Lung microvascular endothelial cell (primary cell): ENCODE data around the gene KIAA0232. TPM values are rescaled to one million over a fixed set of nuclear protein-coding genes. Genes with fewer than 3 reads are reported as not detected.
"Not testable (repeated sequence)": the region's sequence is repeated elsewhere in the genome, so short reads cannot be mapped to it uniquely, and the experiment has no call there.

Experiments
- DNase-seq, 2 donors: peaks; one replicate each; pipeline versions ENCODE4 v3.0.0 to v3.0.0-alpha.2; 2010; ENCODE audit warnings: low read depth in 2 of 2
- total RNA-seq: library from RNA; depleted of rRNA; stranded (reverse); fragments of >200 nt; gene quantifications from 2 replicates; pipeline ENCODE4 v1.2.1, GENCODE V29; 2014

The KIAA0232 gene
- total RNA-seq, 1 donor from 2014 or later: 10.9 TPM

GRCh38 chr4:6881908-6882307 is 99.4 kb downstream of the KIAA0232 start:
- no peak for DNase-seq

- DNase-seq: no peak
These were observed 101.9 kb downstream of the KIAA0232 start for GRCh38 chr4:6884341-6884870.

GRCh38 chr4:6885953-6886557 is 103.5 kb downstream of the KIAA0232 start:
- peak; percentile 47 to 64 for DNase-seq

GRCh38 chr4:6886886-6887285 is 104.4 kb downstream of the KIAA0232 start:
- no peak for DNase-seq

DNA sequence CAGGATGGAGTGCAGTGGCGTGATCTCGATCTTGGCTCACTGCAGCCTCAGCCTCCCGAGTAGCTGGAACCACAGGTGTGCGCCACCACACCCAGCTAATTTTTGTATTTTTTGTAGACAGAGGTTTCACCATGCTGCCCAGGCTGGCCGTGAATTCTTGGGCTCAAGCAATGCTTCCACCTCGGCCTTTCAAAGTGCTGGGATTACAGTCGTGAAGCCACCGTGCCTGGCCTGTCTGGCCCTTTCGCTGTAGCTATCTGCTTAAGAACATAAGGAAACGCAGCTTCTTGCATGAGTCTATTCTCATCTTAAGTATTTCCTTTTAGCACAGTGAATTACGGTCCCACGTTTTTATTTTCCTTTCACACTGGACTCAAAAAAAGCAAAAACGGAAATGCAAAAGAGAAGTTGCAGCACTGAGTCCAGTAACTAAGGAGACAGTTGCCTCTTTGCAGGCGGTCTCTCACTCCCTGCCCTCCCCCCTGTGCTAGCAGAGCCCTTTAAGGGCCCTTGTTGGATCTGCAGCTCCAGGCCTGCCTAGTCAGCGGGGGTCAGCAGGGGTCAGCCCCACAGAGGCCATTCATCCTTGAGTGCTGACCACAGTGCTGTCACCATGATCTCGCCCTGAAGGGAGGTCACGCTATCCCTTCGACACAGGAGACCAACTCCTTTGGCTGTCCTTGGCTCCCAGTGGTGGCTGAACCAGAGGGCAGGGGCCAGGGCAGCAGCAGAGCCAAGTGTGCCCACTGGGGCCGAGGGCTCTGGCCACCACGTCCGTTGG is 105.3 kb downstream of the KIAA0232 start:
- DNase-seq: no peak

GRCh38 chr4:6888506-6889071 is 106.1 kb downstream of the KIAA0232 start:
- no peak for DNase-seq

DNA sequence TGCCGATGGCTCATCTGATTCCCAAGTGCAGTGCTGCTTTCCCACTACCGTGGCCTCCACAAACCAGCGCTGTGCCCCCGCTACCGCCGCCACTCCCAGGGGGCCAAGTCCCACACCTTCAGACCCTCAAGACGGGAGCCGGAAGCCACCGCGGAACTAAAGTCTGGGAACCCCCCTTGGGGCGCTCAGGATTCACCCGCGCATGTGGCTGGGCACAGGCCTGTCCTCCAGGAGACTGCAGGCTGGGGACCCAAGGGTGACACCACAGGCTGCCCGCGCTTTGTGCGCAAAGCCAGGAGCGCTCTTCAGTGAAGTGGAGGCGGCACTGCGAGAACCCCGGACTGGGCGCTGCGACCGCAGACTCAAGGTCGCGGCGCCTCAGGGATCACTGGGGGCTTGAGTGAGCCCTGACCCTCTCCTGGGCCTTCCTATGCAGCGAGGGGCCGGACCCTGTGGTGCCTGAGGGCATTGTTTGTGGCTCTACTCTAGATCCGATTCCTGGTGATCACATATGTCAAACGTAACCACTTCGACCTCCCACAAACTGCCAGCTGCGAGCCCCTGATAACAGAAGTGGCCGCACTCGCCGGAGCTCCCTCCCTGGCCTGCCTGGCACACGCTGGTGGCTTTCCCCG is 106.7 kb downstream of the KIAA0232 start:
- no peak for DNase-seq

DNA sequence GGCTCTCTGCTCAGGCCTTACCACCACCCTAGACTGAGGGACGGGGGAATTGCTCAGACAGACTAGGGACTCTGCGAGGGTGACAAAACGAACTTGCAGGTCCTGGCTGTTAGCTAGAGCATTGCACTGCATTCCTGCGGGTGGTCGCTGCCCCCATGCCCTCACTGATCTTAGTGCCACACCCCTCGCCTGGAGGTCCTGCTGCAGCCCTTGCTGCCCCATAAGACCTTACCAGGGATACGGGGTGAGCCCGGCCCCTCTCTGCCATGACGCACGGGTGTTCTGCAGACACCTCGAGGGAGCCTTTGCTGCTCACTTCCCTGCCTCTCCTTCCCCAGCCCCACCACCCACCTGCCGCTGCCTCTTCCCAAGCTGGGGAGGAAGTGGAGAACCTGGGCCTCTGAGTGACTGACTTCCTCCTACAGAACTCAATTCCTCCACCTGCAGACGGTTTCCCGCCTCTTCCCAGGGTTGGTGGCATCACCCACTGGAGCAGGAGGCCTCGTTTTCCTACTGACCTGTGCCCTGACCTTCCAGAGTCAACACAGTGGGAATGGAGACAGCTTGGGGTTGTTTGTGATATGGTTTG is 107.3 kb downstream of the KIAA0232 start:
- no peak for DNase-seq

GRCh38 chr4:6890358-6890757 is 107.8 kb downstream of the KIAA0232 start:
- no peak for DNase-seq

- not testable (repeated sequence) for DNase-seq
These were observed 108.4 kb downstream of the KIAA0232 start for GRCh38 chr4:6890971-6891370.

- no peak for DNase-seq
These were observed 109.1 kb downstream of the KIAA0232 start for GRCh38 chr4:6891436-6892170.

DNA sequence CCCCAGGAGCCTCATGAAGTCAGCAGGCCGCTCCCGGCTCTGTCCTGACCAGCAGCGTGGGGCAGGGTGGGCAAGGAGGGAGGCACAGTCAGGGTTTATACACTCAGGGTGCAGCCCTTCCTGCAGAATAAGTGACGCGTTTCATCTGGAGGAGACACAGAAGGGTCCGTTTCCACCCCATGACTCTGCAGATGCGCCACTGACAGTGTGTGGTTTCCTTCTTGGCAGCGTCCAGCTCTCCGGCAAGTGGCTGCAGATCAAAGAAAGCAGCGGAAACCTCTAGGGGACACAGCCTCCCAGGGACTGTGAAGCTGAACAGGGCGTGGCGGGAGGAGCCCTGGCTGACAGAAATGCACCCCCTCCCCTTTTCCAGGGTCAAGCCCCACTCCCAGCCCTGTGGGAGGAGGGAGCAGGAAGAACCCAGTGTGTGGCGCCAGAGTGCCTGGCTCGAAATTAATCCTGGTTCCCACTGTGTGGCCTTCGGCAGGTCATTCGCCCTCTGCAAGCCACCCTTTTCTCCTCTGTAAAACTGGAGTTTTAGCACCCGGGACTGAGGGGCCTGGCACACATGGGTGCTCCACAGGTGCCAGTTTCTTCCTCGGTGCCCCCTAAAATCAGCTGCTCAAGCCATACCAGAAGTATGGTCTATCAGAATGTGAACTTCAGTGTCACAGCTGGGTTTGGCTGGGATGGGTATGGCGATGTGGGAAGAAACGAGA is 109.8 kb downstream of the KIAA0232 start:
- DNase-seq: peak in 1 of 2 donors; percentile 51

GRCh38 chr4:6892909-6893202 is 110.3 kb downstream of the KIAA0232 start:
- DNase-seq: no peak

DNA sequence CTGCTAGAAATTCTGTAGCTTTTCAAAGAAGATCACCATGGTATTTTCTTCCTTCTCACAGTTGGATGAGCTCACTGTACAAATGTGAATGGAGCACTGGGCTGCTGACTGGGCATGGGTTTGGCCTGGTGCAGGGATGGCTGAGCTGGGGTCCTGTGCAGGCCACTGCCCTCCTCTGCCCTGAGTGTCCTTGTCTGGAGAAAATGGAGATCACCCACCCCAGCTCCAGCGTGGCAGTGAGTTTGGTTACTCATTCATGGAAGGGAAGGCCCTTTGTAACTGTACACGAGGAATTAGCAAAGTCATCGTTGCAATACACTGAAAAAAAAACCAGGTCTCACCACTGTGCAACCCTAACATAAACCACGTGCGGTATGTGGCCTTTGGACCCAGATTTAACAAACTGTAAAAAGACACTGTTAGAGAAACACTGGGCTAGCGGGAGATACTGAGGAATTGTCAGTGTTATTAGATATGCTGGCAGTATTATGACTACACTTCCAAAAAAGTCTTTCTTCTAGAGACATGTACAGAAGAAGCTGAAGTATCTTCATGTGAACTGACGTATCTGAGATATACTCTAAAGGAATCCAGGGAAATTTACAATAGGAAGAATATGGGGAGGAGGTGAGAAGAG is 111.0 kb downstream of the KIAA0232 start:
- no peak for DNase-seq

DNA sequence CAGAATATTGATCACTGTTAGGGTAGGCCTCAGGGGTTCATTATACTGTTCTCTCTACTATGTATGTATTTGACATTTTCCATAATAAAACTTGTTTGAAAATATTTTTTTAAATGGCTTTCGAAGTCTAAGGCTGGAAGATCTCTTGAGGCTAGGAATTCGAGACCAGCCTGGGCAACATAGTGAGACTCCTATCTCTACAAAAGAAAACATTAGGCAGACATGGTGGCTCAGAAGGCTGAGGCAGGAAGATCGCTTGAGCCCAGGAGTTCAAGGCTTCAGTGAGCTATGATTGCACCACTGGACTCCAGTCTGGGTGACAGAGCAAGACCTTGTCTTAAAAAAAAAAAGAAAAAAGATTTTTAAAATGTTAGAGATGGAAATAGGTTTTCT is 111.6 kb downstream of the KIAA0232 start:
- DNase-seq: no peak

GRCh38 chr4:6894528-6895498 is 112.3 kb downstream of the KIAA0232 start:
- DNase-seq: no peak

DNA sequence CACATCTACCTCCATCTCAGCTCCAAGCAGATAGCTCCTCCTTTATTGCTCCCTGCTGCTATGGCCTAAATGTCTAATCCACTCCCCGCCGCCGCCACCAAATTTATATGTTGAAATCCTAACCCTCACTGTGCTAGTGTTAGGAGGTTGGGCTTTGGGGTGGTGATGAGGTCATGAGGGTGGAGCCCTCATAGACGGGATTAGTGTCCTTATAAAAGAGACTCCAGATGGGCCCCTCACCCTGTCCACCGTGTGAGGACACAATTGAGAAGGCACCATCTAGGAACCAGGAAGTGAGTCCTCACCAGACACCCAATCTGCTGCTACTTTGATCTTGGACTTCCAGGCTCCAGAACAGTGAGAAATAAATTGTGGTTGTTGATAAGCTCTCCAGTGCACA is 113.5 kb downstream of the KIAA0232 start:
- no peak for DNase-seq

DNA sequence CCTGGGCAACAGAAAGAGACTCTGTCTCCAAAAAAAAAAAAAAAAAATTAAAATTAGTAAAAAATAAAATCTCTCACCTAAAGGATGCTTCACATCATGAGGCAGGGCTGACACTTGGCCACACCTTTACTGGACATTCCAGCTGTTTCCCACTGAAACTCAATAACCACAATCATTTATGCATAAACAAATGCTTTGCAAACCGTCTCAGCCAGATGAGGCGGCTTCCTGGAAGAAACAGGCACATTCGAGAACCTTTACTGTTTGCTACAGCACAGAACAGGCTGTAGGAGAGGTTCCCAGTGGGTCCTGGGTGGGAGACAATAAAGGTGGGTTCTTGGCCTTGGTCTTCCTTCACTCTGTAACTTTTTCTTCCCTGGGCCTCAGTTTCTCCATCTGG is 116.2 kb downstream of the KIAA0232 start:
- no peak for DNase-seq
